ENCODE results near the gene ADPRHL1.
"Not testable (repeated sequence)": the region's sequence is repeated elsewhere in the genome, so short reads cannot be mapped to it uniquely, and the experiment has no call there.

ADPRHL1 gene

DNA sequence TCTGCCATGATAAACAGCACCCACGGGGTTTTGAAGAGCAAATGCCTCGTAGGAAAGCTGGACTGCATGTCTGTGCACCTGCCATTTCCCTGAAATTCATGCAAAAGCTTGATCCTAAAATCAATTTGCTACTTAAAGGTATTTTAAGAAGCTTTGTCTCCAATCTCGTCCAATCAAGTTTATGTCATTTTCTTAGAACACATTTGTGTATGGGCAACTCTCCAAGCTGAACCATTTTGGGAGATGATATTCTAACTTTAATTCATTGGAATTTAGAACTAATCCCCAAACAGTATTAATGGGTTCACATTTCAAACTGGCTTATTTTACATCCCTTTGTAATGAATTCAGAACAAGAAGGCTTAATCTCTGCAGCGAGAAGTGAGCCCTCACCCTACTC, 822 bp downstream of the ADPRHL1 start:
- no peaks in the 10 kb centered on the region for H3K9me3 Mint-ChIP-seq
- no peaks in the 10 kb centered on the region for H3K4me1 Mint-ChIP-seq (ENCODE audit: low read depth)
- peaks cover 15% of the 10 kb centered on the region for H3K36me3 Mint-ChIP-seq (ENCODE audit: low read depth)
- H3K27ac Mint-ChIP-seq = no peak overlapping the region
- no peak overlapping the region for H3K4me3 Mint-ChIP-seq
- no peaks in the 10 kb centered on the region for H3K27me3 Mint-ChIP-seq

- no peaks in the 10 kb centered on the region for H3K4me1 Mint-ChIP-seq (ENCODE audit: low read depth)
- no peaks in the 10 kb centered on the region for H3K27me3 Mint-ChIP-seq
- no peak overlapping the region for H3K4me3 Mint-ChIP-seq
- no peak overlapping the region for H3K27ac Mint-ChIP-seq
- H3K9me3 Mint-ChIP-seq = no peaks in the 10 kb centered on the region
- H3K36me3 Mint-ChIP-seq (ENCODE audit: low read depth) = peaks cover 11% of the 10 kb centered on the region
Observed at GRCh38 chr13:113451951-113452421, 1.3 kb downstream of the ADPRHL1 start.

GRCh38 chr13:113450861-113451620, 2.2 kb downstream of the ADPRHL1 start:
- H3K4me3 Mint-ChIP-seq; H3K4me1 Mint-ChIP-seq (ENCODE audit: low read depth); H3K36me3 Mint-ChIP-seq (ENCODE audit: low read depth); H3K9me3 Mint-ChIP-seq; H3K27ac Mint-ChIP-seq; H3K27me3 Mint-ChIP-seq: not testable (repeated sequence)

DNA sequence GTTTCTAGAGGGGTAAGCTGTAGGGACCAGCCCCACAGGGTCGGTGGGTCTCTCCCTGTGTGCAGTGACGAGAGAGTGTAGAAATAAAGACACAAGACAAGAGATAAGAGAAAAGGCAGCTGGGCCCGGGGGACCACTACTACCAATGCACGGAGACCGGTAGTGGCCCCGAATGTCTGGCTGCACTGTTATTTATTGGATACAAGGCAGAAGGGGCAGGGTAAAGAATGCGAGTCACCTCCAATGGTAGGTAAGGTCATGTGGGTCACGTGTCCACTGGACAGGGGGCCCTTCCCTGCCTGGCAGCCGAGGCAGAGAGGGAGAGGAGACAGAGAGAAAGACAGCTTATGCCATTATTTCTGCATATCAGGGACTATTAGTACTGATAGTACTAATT, 2.9 kb downstream of the ADPRHL1 start:
- H3K27me3 Mint-ChIP-seq; H3K9me3 Mint-ChIP-seq; H3K36me3 Mint-ChIP-seq (ENCODE audit: low read depth); H3K4me1 Mint-ChIP-seq (ENCODE audit: low read depth): not testable (repeated sequence)
- Mint-ChIP-seq H3K27ac (peak overlapping the region; percentile 14), H3K4me3 (peak overlapping the region; percentile 69)

DNA sequence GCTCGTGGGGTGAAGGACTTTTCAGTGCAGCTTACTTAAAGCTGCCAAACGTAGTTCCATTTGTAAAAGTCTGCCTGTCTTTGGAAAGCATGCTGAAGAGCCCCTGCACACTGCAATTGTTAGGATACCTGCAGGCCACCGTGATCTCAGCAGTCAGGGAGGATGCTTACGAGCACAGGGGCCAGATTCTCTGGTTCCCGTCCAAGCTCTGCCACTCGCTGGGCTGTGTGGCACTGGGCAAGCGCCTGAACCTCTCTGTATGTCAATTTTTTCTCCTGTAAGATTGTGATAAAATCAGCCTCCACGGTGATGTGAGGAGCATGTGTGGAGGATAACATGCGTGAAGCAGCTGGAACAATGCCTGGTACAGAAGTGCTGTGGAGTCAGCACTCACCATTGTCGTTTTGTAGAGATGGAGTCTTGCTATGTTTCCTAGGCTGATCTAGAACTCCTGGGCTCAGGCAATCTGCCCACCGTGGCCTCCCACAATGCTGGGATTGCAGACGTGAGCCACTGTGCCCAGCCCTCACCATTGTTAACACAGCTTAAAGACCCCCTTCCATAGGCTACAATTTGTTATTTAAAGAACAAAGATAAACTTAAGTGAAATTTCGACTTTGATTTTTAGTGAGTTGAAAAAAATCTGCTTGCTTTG, 3.5 kb downstream of the ADPRHL1 start:
- Mint-ChIP-seq H3K4me3 (peak overlapping the region; percentile 69), H3K27me3 (no peaks in the 10 kb centered on the region), H3K9me3 (no peaks in the 10 kb centered on the region), H3K36me3 (ENCODE audit: low read depth) (no peaks in the 10 kb centered on the region), H3K27ac (peak overlapping the region; percentile 26), H3K4me1 (ENCODE audit: low read depth) (no peaks in the 10 kb centered on the region)

DNA sequence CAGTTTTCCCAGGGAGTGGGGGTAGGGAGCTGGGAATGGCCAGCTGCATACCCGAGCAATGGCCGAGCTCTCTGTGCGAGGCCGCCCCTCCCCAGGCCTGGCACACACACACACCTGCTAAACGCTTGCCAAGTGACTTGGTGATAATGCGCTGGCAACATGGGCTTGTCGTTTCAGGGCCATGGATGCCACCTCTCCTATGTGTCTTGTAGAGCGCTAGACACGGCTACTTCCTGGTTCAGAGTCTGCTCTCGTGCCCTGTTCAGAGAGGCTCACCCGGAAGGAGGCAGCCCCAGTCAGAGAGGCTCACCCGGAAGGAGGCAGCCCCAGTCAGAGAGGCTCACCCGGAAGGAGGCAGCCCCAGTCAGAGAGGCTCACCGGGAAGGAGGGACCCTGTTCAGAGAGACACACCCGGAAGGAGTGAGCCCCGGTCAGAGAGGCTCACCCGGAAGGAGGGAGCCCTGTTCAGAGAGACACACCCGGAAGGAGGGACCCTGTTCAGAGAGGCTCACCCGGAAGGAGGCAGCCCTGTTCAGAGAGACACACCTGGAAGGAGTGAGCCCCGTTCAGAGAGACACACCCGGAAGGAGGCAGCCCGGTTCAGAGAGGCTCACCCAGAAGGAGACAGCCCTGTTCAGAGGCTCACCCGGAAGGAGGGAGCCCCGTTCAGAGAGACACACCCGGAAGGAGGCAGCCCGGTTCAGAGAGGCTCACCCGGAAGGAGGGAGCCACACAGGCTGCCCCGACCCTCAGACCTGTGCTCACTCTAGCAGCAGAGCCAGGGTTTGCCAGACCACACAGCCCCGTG, 4.2 kb downstream of the ADPRHL1 start:
- Mint-ChIP-seq H3K27me3 (no peaks in the 10 kb centered on the region), H3K4me3 (peak overlapping the region; percentile 75), H3K36me3 (ENCODE audit: low read depth) (no peaks in the 10 kb centered on the region), H3K9me3 (no peaks in the 10 kb centered on the region), H3K4me1 (ENCODE audit: low read depth) (no peaks in the 10 kb centered on the region), H3K27ac (peak overlapping the region; percentile 40)

GRCh38 chr13:113448545-113448884, 4.8 kb downstream of the ADPRHL1 start:
- H3K27me3 Mint-ChIP-seq = no peaks in the 10 kb centered on the region
- H3K4me1 Mint-ChIP-seq (ENCODE audit: low read depth) = no peaks in the 10 kb centered on the region
- peak overlapping the region; percentile 75 for H3K4me3 Mint-ChIP-seq
- H3K27ac Mint-ChIP-seq = peak overlapping the region; percentile 40
- no peaks in the 10 kb centered on the region for H3K36me3 Mint-ChIP-seq (ENCODE audit: low read depth)
- H3K9me3 Mint-ChIP-seq = no peaks in the 10 kb centered on the region

GRCh38 chr13:113447596-113447995, 5.7 kb downstream of the ADPRHL1 start:
- H3K9me3 Mint-ChIP-seq = no peaks in the 10 kb centered on the region
- H3K27me3 Mint-ChIP-seq = no peaks in the 10 kb centered on the region
- no peak overlapping the region for H3K4me3 Mint-ChIP-seq
- H3K27ac Mint-ChIP-seq = no peak overlapping the region
- no peaks in the 10 kb centered on the region for H3K4me1 Mint-ChIP-seq (ENCODE audit: low read depth)
- H3K36me3 Mint-ChIP-seq (ENCODE audit: low read depth) = peaks cover 2% of the 10 kb centered on the region

- Mint-ChIP-seq H3K27ac (no peak overlapping the region), H3K9me3 (no peaks in the 10 kb centered on the region), H3K4me1 (ENCODE audit: low read depth) (no peaks in the 10 kb centered on the region), H3K27me3 (no peaks in the 10 kb centered on the region), H3K4me3 (no peak overlapping the region), H3K36me3 (ENCODE audit: low read depth) (peaks cover 6% of the 10 kb centered on the region)
Observed at GRCh38 chr13:113446488-113446854, 6.8 kb downstream of the ADPRHL1 start.

- Mint-ChIP-seq H3K36me3 (ENCODE audit: low read depth) (peaks cover 6% of the 10 kb centered on the region), H3K4me1 (ENCODE audit: low read depth) (no peaks in the 10 kb centered on the region), H3K4me3 (no peak overlapping the region), H3K9me3 (no peaks in the 10 kb centered on the region), H3K27me3 (no peaks in the 10 kb centered on the region), H3K27ac (no peak overlapping the region)
Observed at GRCh38 chr13:113445791-113446487, 7.3 kb downstream of the ADPRHL1 start.

DNA sequence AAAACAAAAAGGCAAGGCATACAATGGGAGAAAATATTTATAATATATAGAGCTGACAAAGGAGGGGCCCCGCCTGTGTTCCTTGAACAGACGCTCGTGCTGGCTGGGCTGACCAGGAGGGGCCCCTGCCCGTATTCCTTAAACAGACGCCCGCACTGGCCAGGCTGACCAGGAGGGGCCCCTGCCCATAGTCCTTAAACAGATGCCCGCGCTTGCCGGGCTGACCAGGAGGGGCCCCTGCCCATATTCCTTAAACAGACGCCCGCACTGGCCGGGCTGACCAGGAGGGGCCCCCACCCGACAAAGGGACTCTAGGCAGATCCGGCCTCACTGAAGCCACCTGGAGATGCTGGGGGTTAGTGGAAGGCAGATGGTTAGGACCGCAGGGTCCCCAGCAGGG, 9.3 kb downstream of the ADPRHL1 start:
- H3K36me3 Mint-ChIP-seq (ENCODE audit: low read depth) = peaks cover 6% of the 10 kb centered on the region
- H3K9me3 Mint-ChIP-seq = no peaks in the 10 kb centered on the region
- H3K4me3 Mint-ChIP-seq = no peak overlapping the region
- no peak overlapping the region for H3K27ac Mint-ChIP-seq
- no peaks in the 10 kb centered on the region for H3K4me1 Mint-ChIP-seq (ENCODE audit: low read depth)
- no peaks in the 10 kb centered on the region for H3K27me3 Mint-ChIP-seq

GRCh38 chr13:113442985-113443362, 10.3 kb downstream of the ADPRHL1 start:
- H3K27me3 Mint-ChIP-seq = no peaks in the 10 kb centered on the region
- H3K27ac Mint-ChIP-seq = no peak overlapping the region

DNA sequence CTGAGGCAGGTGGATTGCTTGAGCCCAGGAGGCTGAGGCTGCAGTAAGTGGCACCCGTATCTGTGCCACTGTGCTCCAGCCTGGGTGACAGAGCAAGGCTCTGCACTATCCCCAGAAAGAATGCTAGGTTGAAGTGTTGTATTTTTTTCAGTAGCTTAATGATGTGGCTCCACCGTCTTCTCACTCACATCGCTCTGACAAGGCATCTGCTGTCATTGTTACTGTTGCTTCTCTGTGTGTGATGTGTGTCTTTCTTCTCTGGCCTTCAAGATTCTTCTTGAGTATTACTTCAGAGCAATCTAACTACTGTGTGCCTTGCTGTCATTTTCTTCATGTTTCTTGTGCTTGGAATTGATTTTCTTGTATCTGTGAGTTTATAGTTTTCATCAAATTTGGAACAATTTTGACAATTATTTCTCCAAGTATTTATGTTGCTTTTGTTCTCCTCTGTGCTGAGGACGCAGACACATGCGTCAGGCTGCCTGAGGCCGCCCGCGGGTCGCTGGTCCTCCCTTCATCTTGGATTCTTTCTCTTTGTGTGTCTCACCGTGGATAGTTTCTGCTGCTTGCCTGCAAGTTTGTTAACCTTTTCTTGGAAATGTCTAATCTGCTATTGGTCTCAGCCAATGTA, 10.8 kb downstream of the ADPRHL1 start:
- no peaks in the 10 kb centered on the region for H3K27me3 Mint-ChIP-seq
- no peak overlapping the region for H3K27ac Mint-ChIP-seq
- peaks cover 6% of the 10 kb centered on the region for H3K36me3 Mint-ChIP-seq (ENCODE audit: low read depth)
- H3K9me3 Mint-ChIP-seq = no peaks in the 10 kb centered on the region
- no peak overlapping the region for H3K4me3 Mint-ChIP-seq
- no peaks in the 10 kb centered on the region for H3K4me1 Mint-ChIP-seq (ENCODE audit: low read depth)

More at GRCh38 chr13:113442985-113443362, 10.3 kb downstream of the ADPRHL1 start:
- no peaks in the 10 kb centered on the region for H3K4me1 Mint-ChIP-seq (ENCODE audit: low read depth)
- H3K4me3 Mint-ChIP-seq = no peak overlapping the region
- H3K9me3 Mint-ChIP-seq = no peaks in the 10 kb centered on the region
- H3K36me3 Mint-ChIP-seq (ENCODE audit: low read depth) = peaks cover 6% of the 10 kb centered on the region

- no peak overlapping the region for H3K27ac Mint-ChIP-seq
- no peaks in the 10 kb centered on the region for H3K27me3 Mint-ChIP-seq
- no peaks in the 10 kb centered on the region for H3K4me1 Mint-ChIP-seq (ENCODE audit: low read depth)
- peaks cover 6% of the 10 kb centered on the region for H3K36me3 Mint-ChIP-seq (ENCODE audit: low read depth)
- H3K9me3 Mint-ChIP-seq = no peaks in the 10 kb centered on the region
- no peak overlapping the region for H3K4me3 Mint-ChIP-seq
Observed at GRCh38 chr13:113441661-113442060, 11.6 kb downstream of the ADPRHL1 start.
